ENCODE results near the gene SPARCL1.

DNA sequence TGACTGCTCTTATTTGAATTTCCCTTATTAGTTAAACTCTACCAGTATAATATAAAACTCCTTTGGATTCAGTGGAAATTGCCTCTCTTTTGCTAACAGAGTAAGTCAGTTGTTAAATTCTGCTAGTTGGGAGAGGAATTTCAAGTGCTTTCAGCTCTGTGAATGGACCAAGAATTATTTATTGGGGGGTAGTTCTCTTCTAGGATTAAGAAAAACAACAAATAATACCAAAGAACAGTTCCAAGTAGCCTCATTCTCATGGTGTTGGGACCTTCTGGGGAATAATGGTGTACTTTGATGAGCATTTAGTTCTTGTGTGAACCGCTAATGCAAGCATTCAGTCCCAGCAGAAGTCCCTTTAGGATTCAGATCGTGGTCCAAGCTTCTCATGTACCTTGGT lies 11.6 kb downstream of the SPARCL1 start:
- TF ChIP-seq CTCF (IDR thresholded peaks at IDR 0.05 in 8 of 11, conservative IDR thresholded peaks at IDR 0.05 in 3 of 11) = no peak
- no peak for TF ChIP-seq POLR2AphosphoS5 (IDR thresholded peaks at IDR 0.05)
- TF ChIP-seq POLR2A (IDR thresholded peaks at IDR 0.05) = no peak

All from spleen (tissue), 7 donors.